ENCODE data around the gene SEMA3E.

The SEMA3E gene

GRCh38 chr7:83442911-83443310 lies 206.0 kb downstream of the SEMA3E start:
- TF ChIP-seq GATA3 (IDR thresholded peaks at IDR 0.05; ENCODE audit: low read depth, low read length): no peak
- TF ChIP-seq GATA2 (IDR thresholded peaks at IDR 0.05; ENCODE audit: low read depth, low read length): no peak

GRCh38 chr7:83439026-83439425 lies 209.9 kb downstream of the SEMA3E start:
- TF ChIP-seq GATA2 (IDR thresholded peaks at IDR 0.05; ENCODE audit: low read depth, low read length) (no peak), GATA3 (IDR thresholded peaks at IDR 0.05; ENCODE audit: low read depth, low read length) (no peak)

- no peak for TF ChIP-seq GATA2 (IDR thresholded peaks at IDR 0.05; ENCODE audit: low read depth, low read length)
- no peak for TF ChIP-seq GATA3 (IDR thresholded peaks at IDR 0.05; ENCODE audit: low read depth, low read length)
Observed at GRCh38 chr7:83429493-83429892, 219.4 kb downstream of the SEMA3E start.

GRCh38 chr7:83427884-83428283 lies 221.1 kb downstream of the SEMA3E start:
- TF ChIP-seq GATA2 (IDR thresholded peaks at IDR 0.05; ENCODE audit: low read depth, low read length) (no peak), GATA3 (IDR thresholded peaks at IDR 0.05; ENCODE audit: low read depth, low read length) (no peak)

- no peak for TF ChIP-seq GATA3 (IDR thresholded peaks at IDR 0.05; ENCODE audit: low read depth, low read length)
- no peak for TF ChIP-seq GATA2 (IDR thresholded peaks at IDR 0.05; ENCODE audit: low read depth, low read length)
Observed at GRCh38 chr7:83426325-83426724, 222.6 kb downstream of the SEMA3E start.

- no peak for TF ChIP-seq GATA2 (IDR thresholded peaks at IDR 0.05; ENCODE audit: low read depth, low read length)
- TF ChIP-seq GATA3 (IDR thresholded peaks at IDR 0.05; ENCODE audit: low read depth, low read length): no peak
Observed at GRCh38 chr7:83419013-83419412, 229.9 kb downstream of the SEMA3E start.

- TF ChIP-seq GATA2 (IDR thresholded peaks at IDR 0.05; ENCODE audit: low read depth, low read length) (no peak), GATA3 (IDR thresholded peaks at IDR 0.05; ENCODE audit: low read depth, low read length) (no peak)
Observed at GRCh38 chr7:83415840-83416239, 233.1 kb downstream of the SEMA3E start.

- no peak for TF ChIP-seq GATA3 (IDR thresholded peaks at IDR 0.05; ENCODE audit: low read depth, low read length)
- no peak for TF ChIP-seq GATA2 (IDR thresholded peaks at IDR 0.05; ENCODE audit: low read depth, low read length)
Observed at GRCh38 chr7:83414947-83415346, 234.0 kb downstream of the SEMA3E start.

- TF ChIP-seq GATA2 (IDR thresholded peaks at IDR 0.05; ENCODE audit: low read depth, low read length) (no peak), GATA3 (IDR thresholded peaks at IDR 0.05; ENCODE audit: low read depth, low read length) (no peak)
Observed at GRCh38 chr7:83413831-83414230, 235.1 kb downstream of the SEMA3E start.

GRCh38 chr7:83413424-83413823 lies 235.5 kb downstream of the SEMA3E start:
- TF ChIP-seq GATA2 (IDR thresholded peaks at IDR 0.05; ENCODE audit: low read depth, low read length): no peak
- no peak for TF ChIP-seq GATA3 (IDR thresholded peaks at IDR 0.05; ENCODE audit: low read depth, low read length)

GRCh38 chr7:83410989-83411591 lies 237.8 kb downstream of the SEMA3E start:
- TF ChIP-seq GATA2 (IDR thresholded peaks at IDR 0.05; ENCODE audit: low read depth, low read length): no peak
- TF ChIP-seq GATA3 (IDR thresholded peaks at IDR 0.05; ENCODE audit: low read depth, low read length): no peak

- TF ChIP-seq GATA3 (IDR thresholded peaks at IDR 0.05; ENCODE audit: low read depth, low read length) (no peak), GATA2 (IDR thresholded peaks at IDR 0.05; ENCODE audit: low read depth, low read length) (no peak)
Observed at GRCh38 chr7:83394776-83395175, 254.2 kb downstream of the SEMA3E start.

- TF ChIP-seq GATA3 (IDR thresholded peaks at IDR 0.05; ENCODE audit: low read depth, low read length) (no peak), GATA2 (IDR thresholded peaks at IDR 0.05; ENCODE audit: low read depth, low read length) (no peak)
Observed at GRCh38 chr7:83388436-83388835, 260.5 kb downstream of the SEMA3E start.

GRCh38 chr7:83366629-83367028 lies 282.3 kb downstream of the SEMA3E start:
- TF ChIP-seq GATA3 (IDR thresholded peaks at IDR 0.05; ENCODE audit: low read depth, low read length): no peak
- TF ChIP-seq GATA2 (IDR thresholded peaks at IDR 0.05; ENCODE audit: low read depth, low read length): no peak

GRCh38 chr7:83365746-83366145 lies 283.2 kb downstream of the SEMA3E start:
- TF ChIP-seq GATA2 (IDR thresholded peaks at IDR 0.05; ENCODE audit: low read depth, low read length) (no peak), GATA3 (IDR thresholded peaks at IDR 0.05; ENCODE audit: low read depth, low read length) (no peak)
